ENCODE measurements around the gene LYZL4. TPM values are rescaled to one million over a fixed set of nuclear protein-coding genes. Genes with fewer than 3 reads are reported as not detected.

The LYZL4 gene
- total RNA-seq, 2 experiments from 2014 or later, result not detected

DNA sequence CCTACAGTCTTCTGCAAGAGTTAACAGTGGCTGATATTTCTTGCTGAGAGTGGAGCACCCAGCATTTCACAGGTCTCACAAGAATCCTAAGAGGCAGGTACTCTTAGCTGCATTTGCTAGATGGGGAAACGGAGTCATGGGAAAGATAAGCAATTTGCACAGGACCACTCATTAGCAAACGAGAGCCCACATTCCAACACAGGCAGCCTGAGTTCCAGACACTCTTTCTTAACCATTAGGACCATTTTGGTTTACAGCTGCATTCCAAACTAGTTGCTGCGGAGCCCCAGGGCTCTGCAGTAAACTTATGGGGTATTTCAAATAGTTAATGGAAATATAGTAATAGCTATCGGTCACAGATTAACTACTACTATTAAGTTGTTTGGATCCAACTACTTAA is 42.5 kb downstream of the LYZL4 start:
- H3K79me2 ChIP-seq (ENCODE audit: insufficient read depth, low read depth, low read length), result no peaks in the 10 kb centered on the region
- intact Hi-C loops (cut with micrococcal nuclease; ENCODE audit: unreplicated experiment), result loop anchor here (10.0 kb wide), 1 partner anchor 123 kb away; no protein-coding TSS in a partner anchor
- H2AFZ ChIP-seq (ENCODE audit: low read length), result no peak overlapping the region
- no peak overlapping the region for H3K4me2 ChIP-seq (ENCODE audit: low read length)
- TF ChIP-seq EZH2phosphoT487 (IDR thresholded peaks at IDR 0.05; ENCODE audit: borderline replicate concordance, low read depth, low read length), result no peak
- TF ChIP-seq, protein P1, sequence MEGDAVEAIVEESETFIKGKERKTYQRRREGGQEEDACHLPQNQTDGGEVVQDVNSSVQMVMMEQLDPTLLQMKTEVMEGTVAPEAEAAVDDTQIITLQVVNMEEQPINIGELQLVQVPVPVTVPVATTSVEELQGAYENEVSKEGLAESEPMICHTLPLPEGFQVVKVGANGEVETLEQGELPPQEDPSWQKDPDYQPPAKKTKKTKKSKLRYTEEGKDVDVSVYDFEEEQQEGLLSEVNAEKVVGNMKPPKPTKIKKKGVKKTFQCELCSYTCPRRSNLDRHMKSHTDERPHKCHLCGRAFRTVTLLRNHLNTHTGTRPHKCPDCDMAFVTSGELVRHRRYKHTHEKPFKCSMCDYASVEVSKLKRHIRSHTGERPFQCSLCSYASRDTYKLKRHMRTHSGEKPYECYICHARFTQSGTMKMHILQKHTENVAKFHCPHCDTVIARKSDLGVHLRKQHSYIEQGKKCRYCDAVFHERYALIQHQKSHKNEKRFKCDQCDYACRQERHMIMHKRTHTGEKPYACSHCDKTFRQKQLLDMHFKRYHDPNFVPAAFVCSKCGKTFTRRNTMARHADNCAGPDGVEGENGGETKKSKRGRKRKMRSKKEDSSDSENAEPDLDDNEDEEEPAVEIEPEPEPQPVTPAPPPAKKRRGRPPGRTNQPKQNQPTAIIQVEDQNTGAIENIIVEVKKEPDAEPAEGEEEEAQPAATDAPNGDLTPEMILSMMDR (conservative IDR thresholded peaks at IDR 0.05; ENCODE audit: low read length), result no peak
- ChIA-PET CTCF (ENCODE audit: unreplicated experiment) (no interaction called here), POLR2A (interaction anchor here (0.6 to 0.8 kb wide), 5 partner anchors 19 to 435 kb away, joined by 3 to 5 read pairs (median 3); no protein-coding TSS in a partner anchor)
- peaks cover 8% of the 10 kb centered on the region; the same call in 1 of the 2 replicates for H3K9me3 ChIP-seq (ENCODE audit: low read length)
- no peaks in the 10 kb centered on the region for H3K4me1 ChIP-seq (ENCODE audit: insufficient read depth, low read length, poor library complexity, severe bottlenecking)
- no peaks in the 10 kb centered on the region for H3K36me3 ChIP-seq (ENCODE audit: insufficient read depth, low read length)
- no TSS peak for BruUV-seq (replicated peaks)
- no peak overlapping the region for H3K4me3 ChIP-seq (ENCODE audit: low read depth, low read length, poor library complexity, severe bottlenecking)
- no peak overlapping the region for H3K27ac ChIP-seq (ENCODE audit: low read depth, low read length, poor library complexity, severe bottlenecking)
- no peak for DNase-seq (ENCODE audit: low spot score)
- H4K20me1 ChIP-seq (ENCODE audit: insufficient read depth, low read length), result no peaks in the 10 kb centered on the region
- H3K9me2 ChIP-seq (ENCODE audit: insufficient read depth, low read length), result no peaks in the 10 kb centered on the region

DNA sequence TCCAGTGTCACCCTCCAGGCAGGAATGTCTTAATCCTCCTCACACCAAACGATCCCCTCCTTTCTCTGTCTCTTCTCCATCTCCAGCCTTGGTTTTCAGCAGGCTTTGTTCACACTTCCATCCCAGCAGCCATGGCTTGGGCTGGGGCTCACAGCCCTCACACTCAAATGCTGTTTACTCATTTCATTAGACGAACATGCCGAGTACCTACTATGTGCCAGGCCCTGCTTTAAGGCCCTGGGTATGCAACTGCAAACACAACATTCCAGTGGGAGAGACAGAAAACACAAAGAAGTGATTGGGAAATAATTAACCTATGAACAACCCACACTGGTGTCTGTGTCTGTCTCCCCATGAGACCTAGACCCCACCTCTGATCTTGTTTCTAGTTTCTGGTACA is 43.9 kb downstream of the LYZL4 start:
- DNase-seq (ENCODE audit: low spot score), result no peak
- no peaks in the 10 kb centered on the region for H3K79me2 ChIP-seq (ENCODE audit: insufficient read depth, low read depth, low read length)
- H2AFZ ChIP-seq (ENCODE audit: low read length), result no peak overlapping the region
- peaks cover 8% of the 10 kb centered on the region; the same call in 1 of the 2 replicates for H3K9me3 ChIP-seq (ENCODE audit: low read length)
- intact Hi-C loops (cut with micrococcal nuclease; ENCODE audit: unreplicated experiment), result loop anchor here (10.0 kb wide), 1 partner anchor 122 kb away; no protein-coding TSS in a partner anchor
- ChIA-PET POLR2A (no interaction called here), CTCF (ENCODE audit: unreplicated experiment) (no interaction called here)
- H3K9me2 ChIP-seq (ENCODE audit: insufficient read depth, low read length), result no peaks in the 10 kb centered on the region
- H4K20me1 ChIP-seq (ENCODE audit: insufficient read depth, low read length), result no peaks in the 10 kb centered on the region; the same call in 1 of the 2 replicates
- H3K4me1 ChIP-seq (ENCODE audit: insufficient read depth, low read length, poor library complexity, severe bottlenecking), result no peaks in the 10 kb centered on the region
- TF ChIP-seq EZH2phosphoT487 (IDR thresholded peaks at IDR 0.05; ENCODE audit: borderline replicate concordance, low read depth, low read length), result no peak
- TF ChIP-seq, protein P1 (conservative IDR thresholded peaks at IDR 0.05; ENCODE audit: low read length), result no peak
- H3K4me3 ChIP-seq (ENCODE audit: low read depth, low read length, poor library complexity, severe bottlenecking), result no peak overlapping the region
- H3K36me3 ChIP-seq (ENCODE audit: insufficient read depth, low read length), result no peaks in the 10 kb centered on the region
- H3K4me2 ChIP-seq (ENCODE audit: low read length), result no peak overlapping the region
- BruUV-seq (replicated peaks), result no TSS peak
- H3K27ac ChIP-seq (ENCODE audit: low read depth, low read length, poor library complexity, severe bottlenecking), result no peak overlapping the region

DNA sequence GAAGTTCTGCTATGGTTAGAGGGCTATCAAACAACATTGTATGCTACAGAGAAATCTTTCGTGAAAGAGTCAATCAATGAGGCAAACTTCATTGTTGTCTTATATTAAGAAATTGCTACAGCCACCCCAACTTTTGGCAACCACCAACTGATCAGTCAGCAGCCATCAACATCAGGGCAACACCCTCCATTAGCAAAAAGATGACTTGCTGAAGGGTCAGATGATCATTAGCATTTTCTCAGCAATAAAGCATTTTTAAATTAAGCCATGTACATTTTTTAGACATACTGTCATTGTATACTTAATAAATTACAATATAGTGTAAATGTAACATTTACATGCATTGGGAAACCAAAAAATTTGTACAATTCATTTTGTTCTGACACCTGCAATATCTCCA is 53.1 kb downstream of the LYZL4 start:
- H3K79me2 ChIP-seq (ENCODE audit: insufficient read depth, low read depth, low read length), result no peaks in the 10 kb centered on the region
- no peak overlapping the region for H3K4me3 ChIP-seq (ENCODE audit: low read depth, low read length, poor library complexity, severe bottlenecking)
- no peak overlapping the region for H3K4me2 ChIP-seq (ENCODE audit: low read length)
- CTCF ChIA-PET (ENCODE audit: unreplicated experiment), result no interaction called here
- no peak for TF ChIP-seq EZH2phosphoT487 (IDR thresholded peaks at IDR 0.05; ENCODE audit: borderline replicate concordance, low read depth, low read length)
- TF ChIP-seq, protein P1 (conservative IDR thresholded peaks at IDR 0.05; ENCODE audit: low read length), result no peak
- no peaks in the 10 kb centered on the region for H3K9me2 ChIP-seq (ENCODE audit: insufficient read depth, low read length)
- BruUV-seq (replicated peaks), result no TSS peak
- POLR2A ChIA-PET, result no interaction called here
- no peak for DNase-seq (ENCODE audit: low spot score)
- H3K9me3 ChIP-seq (ENCODE audit: low read length), result no peaks in the 10 kb centered on the region
- H3K27ac ChIP-seq (ENCODE audit: low read depth, low read length, poor library complexity, severe bottlenecking), result no peak overlapping the region
- no peaks in the 10 kb centered on the region for H4K20me1 ChIP-seq (ENCODE audit: insufficient read depth, low read length)
- no peaks in the 10 kb centered on the region for H3K4me1 ChIP-seq (ENCODE audit: insufficient read depth, low read length, poor library complexity, severe bottlenecking)
- no peaks in the 10 kb centered on the region for H3K36me3 ChIP-seq (ENCODE audit: insufficient read depth, low read length)
- intact Hi-C loops (cut with micrococcal nuclease; ENCODE audit: unreplicated experiment), result no loop called here
- H2AFZ ChIP-seq (ENCODE audit: low read length), result no peak overlapping the region
